HG03095 (cell line): ENCODE results near the gene DOCK6.

Experiments
- ATAC-seq: cut with Tn5 transposase; IDR thresholded peaks from one replicate; pipeline ENCODE4 v1.9.1; 2021; ENCODE audit warnings: moderate library complexity; ENCODE audit not compliant: unreplicated experiment

DOCK6 gene

GRCh38 chr19:11261971-11262839 is at the start of gene DOCK6:
TSS of gene DOCK6 (minus strand) at chr19:11262524. CDS start at chr19:11262440, 84 bp downstream.
- ATAC-seq, result no peak

- ATAC-seq, result no peak
Measured at GRCh38 chr19:11306337-11306736, 44.0 kb upstream of the DOCK6 start.

GRCh38 chr19:11304936-11305335 is 42.6 kb upstream of the DOCK6 start:
- ATAC-seq, result no peak

GRCh38 chr19:11300811-11301120 is 38.4 kb upstream of the DOCK6 start:
- no peak for ATAC-seq

GRCh38 chr19:11299946-11300810 is 37.9 kb upstream of the DOCK6 start:
- no peak for ATAC-seq

- no peak for ATAC-seq
Measured at GRCh38 chr19:11296264-11296663, 33.9 kb upstream of the DOCK6 start.

GRCh38 chr19:11295665-11296245 is 33.4 kb upstream of the DOCK6 start, which contains the start of gene TSPAN16:
TSS of gene TSPAN16 (plus strand) at chr19:11296160. CDS start at chr19:11296298, 138 bp downstream.
- no peak for ATAC-seq

GRCh38 chr19:11295180-11295579 is 32.9 kb upstream of the DOCK6 start:
- no peak for ATAC-seq

- ATAC-seq, result peak; percentile 59
Measured at GRCh38 chr19:11293433-11294389, 31.4 kb upstream of the DOCK6 start.

GRCh38 chr19:11291991-11292390 is 29.7 kb upstream of the DOCK6 start:
- ATAC-seq, result no peak

GRCh38 chr19:11291415-11291814 is 29.1 kb upstream of the DOCK6 start:
- no peak for ATAC-seq

- no peak for ATAC-seq
Measured at GRCh38 chr19:11290256-11290655, 27.9 kb upstream of the DOCK6 start.

- no peak for ATAC-seq
Measured at GRCh38 chr19:11288349-11288748, 26.0 kb upstream of the DOCK6 start.

GRCh38 chr19:11286312-11286974 is 24.1 kb upstream of the DOCK6 start:
- ATAC-seq, result no peak

- no peak for ATAC-seq
Measured at GRCh38 chr19:11284515-11284914, 22.2 kb upstream of the DOCK6 start.

- ATAC-seq, result no peak
Measured at GRCh38 chr19:11281356-11282049, 19.2 kb upstream of the DOCK6 start.

- no peak for ATAC-seq
Measured at GRCh38 chr19:11279505-11280236, 17.3 kb upstream of the DOCK6 start.

GRCh38 chr19:11278670-11279069 is 16.3 kb upstream of the DOCK6 start:
- ATAC-seq, result no peak
